A673 (cell line): Measurements from ENCODE around the gene SLIT3. TPM values are rescaled to one million over a fixed set of nuclear protein-coding genes. Genes with fewer than 3 reads are reported as not detected.

Experiments
- BruUV-seq: library from RNA; stranded (reverse); fragments of 400-500 nt; replicated peaks from 2 replicates; lab custom pipeline; 2021; lab: Mats Ljungman, UMichigan
- CTCF ChIA-PET: fragments of 300-600 bp; sonication (Branson Sonifier 250); formaldehyde crosslinking; loops from one replicate; lab custom pipeline; 2022; ENCODE audit warnings: antibody characterized with exemption; lab: Charles Lee
- POLR2A ChIA-PET: fragments of 300-600 bp; sonication (Branson Sonifier 250); formaldehyde crosslinking; loops from one replicate; lab custom pipeline; 2022; ENCODE audit warnings: antibody characterized with exemption; ENCODE audit not compliant: low non-redundant PET; lab: Charles Lee
- DNase-seq: peaks from one replicate; pipeline ENCODE4 v3.0.0-alpha.2; 2015; ENCODE audit warnings: low spot score
- H3K27ac ChIP-seq: fragments of 200-600 bp; sonication (generic); 2 replicates; pipeline ENCODE4 v1.5.1; 2016; ENCODE audit warnings: mixed run types, low read depth, mild to moderate bottlenecking, mixed read lengths, antibody characterized with exemption, low read length; ENCODE audit not compliant: poor library complexity, severe bottlenecking
- H3K27me3 ChIP-seq: fragments of 200-600 bp; sonication (generic); replicated peaks from 2 replicates; pipeline ENCODE4 v1.6.1; 2017; ENCODE audit warnings: mixed run types, low read depth, mild to moderate bottlenecking, mixed read lengths, antibody characterized with exemption, low read length; ENCODE audit not compliant: insufficient read depth, poor library complexity
- H3K36me3 ChIP-seq: fragments of 200-600 bp; sonication (generic); 2 replicates; pipeline ENCODE4 v1.6.1; 2016; ENCODE audit warnings: mixed run types, mild to moderate bottlenecking, mixed read lengths, antibody characterized with exemption, low read length; ENCODE audit not compliant: insufficient read depth, poor library complexity, severe bottlenecking
- H3K4me1 ChIP-seq: fragments of 200-600 bp; sonication (generic); 2 replicates; pipeline ENCODE4 v1.6.1; 2017; ENCODE audit warnings: mixed run types, mild to moderate bottlenecking, mixed read lengths, antibody characterized with exemption, low read length; ENCODE audit not compliant: insufficient read depth, poor library complexity, severe bottlenecking
- H3K4me3 ChIP-seq: fragments of 200-600 bp; sonication (generic); 2 replicates; pipeline ENCODE4 v1.5.1; 2016; ENCODE audit warnings: low read depth, mixed run types, mild to moderate bottlenecking, mixed read lengths, low read length; ENCODE audit not compliant: poor library complexity, severe bottlenecking
- H3K9me3 ChIP-seq: fragments of 200-600 bp; sonication (generic); 2 replicates; pipeline ENCODE4 v1.6.1; 2016; ENCODE audit warnings: mixed run types, low read depth, mild to moderate bottlenecking, mixed read lengths, antibody characterized with exemption, low read length; ENCODE audit not compliant: poor library complexity, severe bottlenecking
- CTCF ChIP-seq: fragments of 300-800, 200-600 bp; sonication (generic); conservative IDR thresholded peaks from 2 replicates; pipeline ENCODE4 v1.5.1; 2017; ENCODE audit warnings: low read depth, mild to moderate bottlenecking, antibody characterized with exemption, low read length, moderate library complexity, mixed read lengths
- EZH2 ChIP-seq: fragments of 200-600 bp; sonication (generic); IDR thresholded peaks from 2 replicates; pipeline ENCODE4 v1.6.1; 2017; ENCODE audit warnings: borderline replicate concordance, low read depth, mild to moderate bottlenecking, mixed read lengths, antibody characterized with exemption, low read length; ENCODE audit not compliant: poor library complexity, severe bottlenecking
- intact Hi-C: fragments of 100-400 bp; cut with micrococcal nuclease; formaldehyde crosslinking; loops from one replicate; pipeline ENCODE4 v1.10.0; 2022; ENCODE audit not compliant: unreplicated experiment
- total RNA-seq: library from RNA; stranded (reverse); gene quantifications from 2 replicates; pipeline ENCODE4 v1.2.3, GENCODE V29; 2021

The SLIT3 gene
- total RNA-seq, 1 experiment from 2014 or later: not detected

- BruUV-seq: no TSS peak
- intact Hi-C loops: no loop called here
- Histone ChIP-seq H3K4me3 (no peak overlapping the region), H3K4me1 (peaks cover 13% of the 10 kb centered on the region), H3K9me3 (no peaks in the 10 kb centered on the region), H3K27me3 (peaks cover 90% of the 10 kb centered on the region), H3K36me3 (no peaks in the 10 kb centered on the region), H3K27ac (no peak overlapping the region)
- DNase-seq: no peak
- TF ChIP-seq EZH2: no peak
- no peak for TF ChIP-seq CTCF
- CTCF ChIA-PET: no interaction called here
- POLR2A ChIA-PET: no interaction called here
Observed at GRCh38 chr5:168893283-168893682, 407.7 kb downstream of the SLIT3 start.

GRCh38 chr5:168892618-168893186, 408.2 kb downstream of the SLIT3 start:
- no TSS peak for BruUV-seq
- no peak for DNase-seq
- ChIA-PET CTCF (interaction anchor here (0.5 kb wide), 1 partner anchor 22 kb away, joined by 4 read pairs; no protein-coding TSS in a partner anchor), POLR2A (no interaction called here)
- intact Hi-C loops: no loop called here
- peaks cover 96% of the 10 kb centered on the region for H3K27me3 ChIP-seq
- H3K36me3 ChIP-seq: no peaks in the 10 kb centered on the region
- no peak overlapping the region for H3K4me3 ChIP-seq
- H3K9me3 ChIP-seq: no peaks in the 10 kb centered on the region
- TF ChIP-seq CTCF: no peak
- no peak for TF ChIP-seq EZH2
- peaks cover 7% of the 10 kb centered on the region for H3K4me1 ChIP-seq
- no peak overlapping the region for H3K27ac ChIP-seq

GRCh38 chr5:168890816-168891812, 409.8 kb downstream of the SLIT3 start:
- H3K36me3 ChIP-seq: no peaks in the 10 kb centered on the region
- no peak overlapping the region for H3K27ac ChIP-seq
- no peak for TF ChIP-seq CTCF
- TF ChIP-seq EZH2: no peak
- no peaks in the 10 kb centered on the region for H3K4me1 ChIP-seq
- intact Hi-C loops: no loop called here
- CTCF ChIA-PET: no interaction called here
- POLR2A ChIA-PET: no interaction called here
- H3K9me3 ChIP-seq: no peaks in the 10 kb centered on the region
- peaks cover 100% of the 10 kb centered on the region for H3K27me3 ChIP-seq
- DNase-seq: no peak
- no peak overlapping the region for H3K4me3 ChIP-seq
- no TSS peak for BruUV-seq
